Frontal cortex (tissue), 4 donors: ENCODE data around the gene MPV17L2. TPM values are rescaled to one million over a fixed set of nuclear protein-coding genes. Genes with fewer than 3 reads are reported as not detected.

ENCODE experiments used
- DNase-seq, 2 donors: peaks; one replicate each; pipeline ENCODE4 v3.0.0; 2012; ENCODE audit warnings: low spot score in 2 of 2
- FAIRE-seq: peaks from 2 replicates; lab custom pipeline; 2012; peaks lifted over from hg19 to GRCh38; lab: Jason Lieb, UNC
- total RNA-seq: library from RNA; depleted of rRNA; stranded (reverse); fragments of >200 nt; gene quantifications from one replicate; pipeline ENCODE4 v1.2.3, GENCODE V29; 2014
- donor health status: control.
- donor health status: control.
- donor health status: control.

Gene MPV17L2
- total RNA-seq, 1 donor from 2014 or later, result 4.5 TPM

- FAIRE-seq, result no peak
- no peak for DNase-seq
Measured at GRCh38 chr19:18159810-18160209, 33.2 kb upstream of the MPV17L2 start.

GRCh38 chr19:18160493-18160970 is 32.5 kb upstream of the MPV17L2 start:
- DNase-seq (no peak), FAIRE-seq (no peak)

- DNase-seq, result peak; percentile 94 to 96
- FAIRE-seq, result no peak
Measured at GRCh38 chr19:18160971-18161635, 31.9 kb upstream of the MPV17L2 start.

- FAIRE-seq, result no peak
- no peak for DNase-seq
Measured at GRCh38 chr19:18161636-18162002, 31.4 kb upstream of the MPV17L2 start.

- DNase-seq, result peak in 1 of 2 donors; percentile 14
Measured at GRCh38 chr19:18164072-18164471, 28.9 kb upstream of the MPV17L2 start.

GRCh38 chr19:18165794-18166544 is 27.0 kb upstream of the MPV17L2 start:
- FAIRE-seq (no peak), DNase-seq (peak in 1 of 2 donors; percentile 22)

More at GRCh38 chr19:18164072-18164471, 28.9 kb upstream of the MPV17L2 start:
- no peak for FAIRE-seq

- FAIRE-seq, result no peak
- peak in 1 of 2 donors; percentile 13 for DNase-seq
Measured at GRCh38 chr19:18167011-18167410, 26.0 kb upstream of the MPV17L2 start.

- FAIRE-seq (no peak), DNase-seq (peak; percentile 85 to 89)
Measured at GRCh38 chr19:18167975-18168645, 24.9 kb upstream of the MPV17L2 start.

- peak in 1 of 2 donors; percentile 40 for DNase-seq
Measured at GRCh38 chr19:18168673-18169381, 24.2 kb upstream of the MPV17L2 start.

GRCh38 chr19:18170714-18171255 is 22.2 kb upstream of the MPV17L2 start:
- FAIRE-seq (no peak), DNase-seq (peak in 1 of 2 donors; percentile 53)

More at GRCh38 chr19:18168673-18169381, 24.2 kb upstream of the MPV17L2 start:
- no peak for FAIRE-seq

- DNase-seq (peak in 1 of 2 donors; percentile 34), FAIRE-seq (no peak)
Measured at GRCh38 chr19:18171605-18172327, 21.3 kb upstream of the MPV17L2 start.

GRCh38 chr19:18172331-18173053 is 20.5 kb upstream of the MPV17L2 start:
- peak in 1 of 2 donors; percentile 24 for DNase-seq
- FAIRE-seq, result no peak

- DNase-seq (peak in 1 of 2 donors; percentile 29), FAIRE-seq (no peak)
Measured at GRCh38 chr19:18173054-18173571, 19.9 kb upstream of the MPV17L2 start.

GRCh38 chr19:18173572-18174288 is 19.3 kb upstream of the MPV17L2 start, which contains the start of gene IFI30:
IFI30 (plus strand) TSS chr19:18173813; CDS start chr19:18173842, 29 bp downstream.
- DNase-seq, result peak; percentile 53 to 80
- FAIRE-seq, result no peak

GRCh38 chr19:18174983-18175382 is 18.0 kb upstream of the MPV17L2 start:
- FAIRE-seq (no peak), DNase-seq (peak in 1 of 2 donors; percentile 6)

- DNase-seq (peak in 1 of 2 donors; percentile 2), FAIRE-seq (no peak)
Measured at GRCh38 chr19:18176367-18177310, 16.4 kb upstream of the MPV17L2 start.
